Left renal cortex interstitium (tissue), 4 donors: ENCODE results near the gene SPDEF. TPM values are rescaled to one million over a fixed set of nuclear protein-coding genes. Genes with fewer than 3 reads are reported as not detected.

ENCODE experiments used
- DNase-seq, 4 donors: peaks; one replicate each; pipeline ENCODE4 v3.0.0-alpha.2; 2013; ENCODE audit warnings: low read depth in 4 of 4, low spot score in 2 of 4, missing footprints in 1 of 4
- polyA plus RNA-seq, 4 donors: library from polyadenylated mRNA; unstranded; fragments of 120-200 nt; gene quantifications; one replicate each; pipeline ENCODE4 v1.2.1, GENCODE V29; 2013; ENCODE audit not compliant: insufficient read length in 4 of 4

The SPDEF gene
- polyA plus RNA-seq, 4 donors = 0.16 to 0.18 (median 0.17) TPM

- DNase-seq = no peak
Observed at GRCh38 chr6:34517966-34518365, 38.2 kb downstream of the SPDEF start.

GRCh38 chr6:34517461-34517881 is 38.7 kb downstream of the SPDEF start:
- DNase-seq = no peak

DNA sequence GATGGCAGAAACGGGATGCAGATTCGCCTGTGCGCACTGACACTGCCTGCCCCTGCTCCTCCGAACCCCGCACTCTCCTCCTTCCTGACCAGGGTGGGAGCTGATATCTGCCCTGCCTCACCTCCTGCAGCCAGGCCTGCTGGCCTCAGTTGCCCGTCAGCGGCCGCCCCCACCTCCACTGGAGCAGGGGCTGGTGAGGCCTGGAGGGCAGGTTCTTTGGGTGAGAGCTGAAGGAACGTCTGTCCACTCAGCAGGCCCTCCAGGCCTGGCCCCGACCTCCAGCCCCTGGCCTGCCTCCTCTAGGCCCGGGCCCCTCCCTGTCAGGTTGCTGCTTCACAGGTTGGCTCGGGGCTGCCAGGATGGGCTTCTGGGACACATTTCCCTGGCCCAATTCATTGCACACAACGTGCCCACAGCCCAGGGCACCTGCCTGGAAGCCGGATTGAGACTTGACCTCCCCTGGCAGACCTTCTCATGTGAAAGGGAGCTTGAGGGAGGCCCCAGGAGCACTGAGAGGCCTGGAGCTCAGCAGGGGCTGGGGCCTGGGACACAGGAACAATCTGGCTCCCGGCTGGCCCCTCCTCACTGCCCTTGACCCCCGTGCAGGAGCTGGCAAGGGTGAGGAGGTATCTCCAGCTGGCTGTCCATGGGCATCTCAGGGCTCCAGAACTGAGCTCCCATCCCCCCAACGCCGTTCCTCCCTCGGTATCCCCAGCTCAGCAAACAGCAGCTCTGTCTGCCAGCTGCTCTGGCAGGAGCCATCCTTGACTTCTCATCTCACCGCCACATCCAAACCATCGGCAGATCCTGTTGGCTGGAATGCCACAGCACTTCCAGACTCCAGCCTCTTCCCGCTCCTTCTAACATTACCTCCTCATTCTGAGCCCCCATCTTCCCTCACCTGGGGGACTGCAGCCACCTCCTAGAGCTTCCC is 39.5 kb downstream of the SPDEF start:
- DNase-seq = no peak

GRCh38 chr6:34515473-34516387 is 40.4 kb downstream of the SPDEF start:
- no peak for DNase-seq

GRCh38 chr6:34514593-34515472 is 41.3 kb downstream of the SPDEF start:
- no peak for DNase-seq

GRCh38 chr6:34514112-34514511 is 42.0 kb downstream of the SPDEF start:
- DNase-seq = no peak

DNA sequence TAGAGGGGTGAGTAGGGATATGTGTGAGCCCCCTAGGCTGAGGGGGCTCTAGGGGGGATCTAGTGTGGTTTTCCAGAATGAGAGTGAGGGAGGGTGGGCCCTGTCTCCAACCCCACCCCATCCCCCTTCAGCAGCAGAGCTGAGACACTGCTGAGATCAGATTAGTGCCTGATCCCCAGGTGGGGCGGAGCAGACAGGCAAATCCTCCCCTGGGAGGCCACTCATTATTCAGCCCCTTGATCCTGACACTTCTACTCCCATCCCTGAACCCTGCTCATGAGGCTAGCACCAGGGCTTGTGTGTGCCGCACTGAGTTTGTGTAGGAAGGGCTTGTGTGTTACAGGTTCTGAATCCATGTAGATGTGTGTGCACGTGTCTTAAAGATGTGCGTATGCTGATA is 42.5 kb downstream of the SPDEF start:
- DNase-seq = no peak

DNA sequence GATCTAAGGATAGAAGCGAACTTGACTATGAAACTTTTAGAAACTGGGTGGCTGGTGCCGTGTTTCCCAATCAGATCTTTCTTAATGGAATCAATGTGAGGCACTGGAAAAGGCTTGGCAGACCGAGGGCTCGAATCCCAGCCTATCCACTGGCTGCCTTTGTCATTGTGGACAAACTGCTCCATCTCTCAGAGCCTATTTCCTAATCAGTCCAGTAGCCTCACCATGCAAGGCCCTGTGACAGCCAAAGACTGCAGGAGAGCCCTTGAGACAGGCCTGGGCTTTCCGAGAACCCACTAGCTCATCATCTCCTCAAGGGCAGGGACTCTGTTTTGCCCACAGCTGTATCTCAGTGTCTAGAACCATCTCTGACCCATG is 43.4 kb downstream of the SPDEF start:
- DNase-seq = no peak

GRCh38 chr6:34511915-34512737 is 44.0 kb downstream of the SPDEF start:
- no peak for DNase-seq

GRCh38 chr6:34511214-34511914 is 44.8 kb downstream of the SPDEF start:
- DNase-seq = no peak

DNA sequence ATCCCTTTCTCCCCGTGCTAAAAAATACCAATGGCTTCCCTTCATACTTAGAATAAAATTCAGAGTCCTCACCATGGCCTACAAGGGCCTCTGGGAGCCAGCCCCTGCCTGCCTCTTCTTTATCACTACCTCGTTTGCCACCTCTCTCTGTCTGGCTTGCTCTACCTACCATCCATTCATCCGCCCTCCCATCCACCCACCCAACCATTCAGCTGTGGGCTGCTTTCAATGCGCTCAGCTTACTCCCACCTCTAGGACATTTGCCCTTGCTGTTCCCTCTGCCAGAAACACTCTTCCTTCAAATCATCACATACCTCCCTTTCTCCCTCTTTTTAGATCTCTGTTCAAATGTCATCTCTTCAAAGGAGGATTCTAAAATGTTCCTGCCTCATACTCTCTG is 45.8 kb downstream of the SPDEF start:
- DNase-seq = no peak

DNA sequence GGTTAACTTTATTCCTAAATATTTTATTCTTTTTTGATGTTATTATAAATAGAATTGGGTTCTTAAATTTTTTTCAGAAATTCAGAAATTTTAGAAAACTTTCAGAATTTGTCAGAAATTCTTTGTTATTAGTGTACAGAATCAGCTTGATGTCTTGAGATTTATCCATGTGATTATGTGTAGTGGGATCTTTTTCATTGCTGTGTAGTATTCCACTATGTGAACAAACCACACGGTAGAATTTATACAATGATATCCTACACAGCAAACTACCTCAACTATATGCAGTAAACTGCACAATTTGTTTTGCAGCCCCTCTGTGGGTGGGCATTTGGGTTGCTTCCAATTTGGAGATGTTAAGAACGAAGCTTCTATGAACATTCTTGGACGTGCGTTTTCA is 46.3 kb downstream of the SPDEF start:
- DNase-seq = no peak

GRCh38 chr6:34508425-34508824 is 47.7 kb downstream of the SPDEF start:
- DNase-seq = no peak

- DNase-seq = no peak
Observed at GRCh38 chr6:34506718-34507117, 49.4 kb downstream of the SPDEF start.

DNA sequence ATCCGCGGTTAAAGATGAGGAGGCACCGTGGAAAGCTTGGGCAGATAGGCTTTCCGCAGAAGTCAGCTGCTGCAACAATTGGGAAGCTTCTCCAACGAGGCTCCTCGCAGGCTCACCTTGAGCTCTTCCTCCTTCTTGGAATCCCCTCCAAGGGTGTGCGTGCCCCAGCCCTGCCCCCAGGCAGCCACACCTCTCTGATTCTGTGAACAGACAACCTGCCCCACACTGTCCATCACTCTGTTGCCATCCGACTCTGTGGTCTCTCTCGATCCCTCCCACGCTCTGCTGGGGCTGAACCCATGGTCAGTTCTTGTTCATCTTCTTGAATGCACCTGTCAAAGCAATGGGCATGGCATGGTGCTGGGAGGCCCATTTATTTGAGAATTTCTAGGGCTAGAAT is 58.7 kb downstream of the SPDEF start:
- DNase-seq = no peak

DNA sequence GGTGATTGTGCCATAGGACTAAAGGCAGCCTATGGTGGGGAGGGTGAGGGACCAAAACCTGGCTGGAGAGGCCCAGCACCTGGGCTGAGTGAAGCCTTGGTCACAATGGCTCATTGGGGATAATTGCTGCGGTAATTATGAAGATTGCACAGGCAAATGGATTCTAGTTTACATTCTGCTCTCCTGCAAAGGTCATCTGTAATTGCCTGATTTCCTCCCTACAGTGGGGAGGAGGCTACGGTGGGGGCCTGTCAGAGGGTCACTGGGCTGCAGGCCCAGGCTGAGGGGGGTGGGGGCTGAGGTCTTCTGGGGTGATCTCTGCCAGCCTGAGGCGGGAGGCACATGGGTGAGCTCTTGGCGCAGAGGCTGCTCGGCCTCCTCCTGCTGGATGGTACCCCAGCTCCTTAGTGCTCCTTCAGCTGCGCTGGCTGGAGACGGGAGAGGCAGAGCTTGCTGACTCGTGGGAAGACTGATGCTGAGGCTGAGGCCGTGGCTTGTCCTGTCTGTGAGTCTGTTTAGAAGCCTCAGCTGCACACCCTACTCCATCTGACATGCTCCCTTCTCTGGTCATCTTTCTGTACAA is 59.9 kb downstream of the SPDEF start:
- DNase-seq = no peak

GRCh38 chr6:34494973-34495372 is 61.2 kb downstream of the SPDEF start:
- DNase-seq = no peak

GRCh38 chr6:34493344-34493743 is 62.8 kb downstream of the SPDEF start:
- no peak for DNase-seq

DNA sequence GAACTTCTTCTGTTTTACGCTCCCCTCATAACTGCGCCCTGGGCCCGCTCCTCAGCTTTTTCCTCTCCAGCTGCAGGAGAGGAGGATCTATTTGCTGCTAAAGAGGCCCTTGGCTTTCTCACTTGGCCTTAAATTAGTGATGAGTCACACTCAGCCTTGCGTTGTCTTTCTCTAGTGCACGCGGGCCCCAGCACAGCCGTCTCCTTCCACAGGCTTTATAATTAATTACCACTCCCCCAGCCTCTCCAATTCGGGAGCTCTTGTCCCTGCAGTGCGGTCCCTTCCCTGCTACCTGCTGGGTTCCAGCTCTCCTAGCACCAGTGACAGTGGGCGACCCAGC is 65.1 kb downstream of the SPDEF start:
- DNase-seq = no peak
